ENCODE data around the gene SPECC1L.
"Not testable (repeated sequence)": the region's sequence is repeated elsewhere in the genome, so short reads cannot be mapped to it uniquely, and the experiment has no call there.

- not testable (repeated sequence) for TF ChIP-seq EZH2 (IDR thresholded peaks at IDR 0.05); POLR2AphosphoS5 (IDR thresholded peaks at IDR 0.05; ENCODE audit: borderline replicate concordance, low read depth, low read length); FOXP2 (optimal IDR thresholded peaks at IDR 0.05; ENCODE audit: control extremely low read depth, extremely low read length, insufficient read depth)
Measured at GRCh38 chr22:24245030-24245431, 25.6 kb upstream of the SPECC1L start, which contains the start of gene GGT5.
